ENCODE data around the gene SDCCAG8.

SDCCAG8 gene

DNA sequence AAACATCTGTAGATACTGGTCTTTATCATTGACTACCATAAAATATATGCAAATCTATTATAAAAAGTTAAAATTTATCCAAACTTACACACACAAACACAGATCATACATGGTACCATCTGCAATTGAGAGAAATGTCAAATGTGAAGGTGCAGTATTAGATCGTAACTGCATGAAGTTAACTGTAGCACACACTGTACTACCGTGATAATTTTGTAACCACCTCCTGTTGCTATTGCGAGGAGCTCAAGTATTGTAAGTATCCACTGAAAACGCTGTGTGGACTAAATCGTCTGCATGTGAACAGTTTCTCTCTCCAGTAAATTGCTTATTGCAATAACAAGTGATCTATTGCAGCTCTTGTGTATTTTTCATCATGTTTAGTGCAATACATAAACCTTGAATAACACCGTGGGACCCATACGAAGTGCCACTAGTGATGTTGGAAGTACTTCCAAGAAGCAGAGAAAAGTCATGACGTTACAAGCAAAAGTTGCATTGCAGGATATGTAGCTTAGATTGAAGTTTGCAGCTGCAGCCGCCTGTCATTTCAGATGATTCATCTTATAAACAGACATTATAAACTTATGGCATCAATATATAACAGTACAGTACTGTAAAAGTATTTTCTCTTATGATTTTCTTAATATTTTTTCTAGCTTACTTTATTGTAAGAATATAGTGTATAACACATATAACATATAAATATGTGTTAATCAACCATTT lies 172.9 kb downstream of the SDCCAG8 start:
- no peak for DNase-seq

DNA sequence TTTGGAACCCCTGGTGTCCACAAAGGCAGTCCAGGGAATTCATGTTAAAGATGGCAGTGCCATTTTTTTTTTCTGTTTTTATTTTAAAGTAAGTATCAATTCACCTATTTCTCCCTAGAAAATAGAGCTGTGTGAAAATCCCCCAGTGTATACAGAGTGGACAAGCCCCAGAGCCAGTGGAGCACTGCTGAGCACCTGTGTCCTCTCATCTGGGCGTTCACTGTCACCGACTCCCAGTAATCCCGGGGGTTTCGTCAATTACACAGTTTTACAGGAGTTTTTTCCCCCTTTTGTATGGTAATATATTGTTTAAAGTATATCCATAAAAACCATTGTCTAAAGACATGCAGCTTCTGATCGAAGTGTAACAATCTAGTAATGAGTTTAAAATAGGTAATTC lies 175.8 kb downstream of the SDCCAG8 start:
- no peak for DNase-seq

DNA sequence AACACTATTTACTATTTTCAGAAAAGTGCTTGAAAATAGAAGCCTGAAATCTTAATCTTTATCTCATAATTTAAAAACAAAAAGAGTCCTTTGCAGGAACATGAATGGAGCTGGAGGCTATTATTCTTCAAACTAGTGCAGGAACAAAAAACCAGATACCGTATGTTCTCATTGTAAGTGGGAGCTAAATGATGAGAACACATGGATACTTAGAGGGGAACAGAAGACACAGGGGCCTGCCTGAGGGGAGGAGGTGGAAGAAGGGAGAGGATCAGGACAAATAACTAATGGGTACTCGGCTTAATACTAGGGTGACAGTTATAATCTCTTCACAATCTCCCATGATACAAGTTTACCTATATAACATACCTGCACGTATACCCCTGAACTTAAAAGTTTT lies 176.3 kb downstream of the SDCCAG8 start:
- DNase-seq: no peak

DNA sequence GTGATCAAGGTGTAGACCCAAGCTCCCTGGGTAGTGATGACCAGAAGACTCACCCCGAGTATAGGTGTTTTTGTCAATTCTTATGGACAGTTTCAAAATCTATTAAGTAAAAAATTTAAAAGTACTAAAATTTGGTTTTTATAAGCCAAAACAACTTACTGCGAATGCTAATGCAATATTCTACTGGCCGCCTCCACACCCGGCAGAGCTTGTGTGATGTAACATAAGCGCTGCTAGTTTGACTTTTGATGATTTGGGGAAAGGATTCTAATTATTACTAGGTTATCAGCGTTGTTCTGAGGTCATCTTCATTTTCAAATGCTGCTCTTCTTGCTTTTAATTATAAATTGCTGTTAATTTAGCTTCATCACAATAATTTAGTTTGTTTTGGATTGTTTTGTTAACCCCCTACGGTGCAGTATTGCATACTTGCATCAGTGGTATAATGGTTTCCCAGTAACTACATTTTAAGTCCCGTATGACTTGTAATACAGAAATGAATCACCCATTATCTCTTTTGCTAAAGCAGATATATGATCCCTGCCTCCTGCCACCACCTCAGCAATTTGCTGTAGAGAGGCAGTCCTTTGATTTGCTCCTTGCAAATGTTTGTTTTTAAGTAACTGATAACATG lies 178.0 kb downstream of the SDCCAG8 start:
- no peak for DNase-seq

DNA sequence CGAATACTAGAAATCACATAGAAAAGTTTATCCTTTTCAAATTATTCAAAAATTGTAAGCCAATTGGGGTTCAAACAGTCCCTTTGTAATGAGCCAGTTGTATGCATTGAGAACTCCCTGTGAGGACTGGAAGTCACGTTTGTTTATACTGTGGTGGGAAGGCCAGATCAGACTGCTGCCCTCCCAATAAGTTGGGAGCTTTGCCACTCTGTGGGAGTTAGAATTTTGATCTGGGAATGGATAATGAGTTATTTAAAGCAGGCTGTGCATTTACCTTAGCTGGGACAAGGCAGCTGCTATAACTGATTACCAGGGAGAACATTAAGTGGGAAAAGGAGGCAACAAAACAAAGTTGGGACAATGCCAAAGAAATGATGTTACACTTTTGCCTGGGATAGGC lies 178.8 kb downstream of the SDCCAG8 start:
- no peak for DNase-seq

DNA sequence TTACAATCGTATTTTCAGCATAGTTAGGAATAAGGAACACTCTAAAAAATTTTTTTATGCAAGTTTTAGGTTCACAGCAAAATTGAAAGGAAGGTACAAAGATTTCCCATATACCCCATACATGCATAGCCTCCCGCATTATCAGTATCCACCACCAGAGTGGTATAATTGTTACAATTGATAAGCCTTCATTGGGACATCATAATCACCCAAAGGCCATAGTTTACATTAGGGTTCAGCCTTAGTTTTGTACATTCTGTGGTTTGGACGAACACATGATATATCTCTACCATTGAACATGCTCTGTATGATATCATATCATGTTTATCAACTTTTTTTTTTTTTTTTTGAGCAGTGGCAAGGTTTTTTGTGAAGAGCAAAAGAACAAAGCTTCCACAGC lies 180.0 kb downstream of the SDCCAG8 start:
- DNase-seq: no peak

DNA sequence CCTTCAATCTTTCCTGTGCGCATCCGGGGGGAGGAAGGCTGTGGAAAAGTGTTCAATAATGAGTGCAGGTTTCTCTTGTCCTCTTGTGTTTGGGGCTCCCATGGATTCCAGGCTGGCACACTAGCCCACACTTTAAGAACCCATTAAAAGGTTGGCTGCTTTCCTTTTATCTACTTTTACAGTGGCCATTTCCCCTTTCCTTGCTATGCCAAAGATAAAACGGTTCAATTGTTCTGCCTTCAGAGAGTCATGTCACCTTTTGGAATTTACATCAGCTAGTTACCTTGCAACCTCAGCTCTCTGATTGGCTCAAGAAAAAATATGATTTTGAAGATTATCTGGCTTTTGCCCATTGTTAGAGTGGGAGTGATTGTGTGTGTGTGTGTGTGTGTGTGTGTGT lies 182.3 kb downstream of the SDCCAG8 start:
- DNase-seq: no peak

DNA sequence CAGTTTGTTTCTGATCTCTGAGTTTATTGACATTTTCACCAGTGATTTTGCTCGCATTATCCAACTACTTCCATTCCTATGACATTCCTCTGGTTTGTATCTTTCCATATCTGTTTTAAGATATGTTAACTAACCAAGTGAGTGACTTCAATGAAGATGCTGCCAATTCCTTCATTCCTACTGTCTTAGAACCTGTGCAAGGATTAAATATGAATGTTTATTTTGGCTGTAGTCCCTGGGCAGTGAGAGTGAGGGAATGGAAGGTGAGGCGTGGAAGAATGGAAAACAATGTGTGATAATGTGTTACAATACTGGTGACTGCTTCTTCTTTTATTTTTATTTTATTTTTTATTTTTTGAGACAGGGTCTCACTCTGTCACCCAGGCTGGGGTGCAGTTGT lies 183.0 kb downstream of the SDCCAG8 start:
- DNase-seq: no peak

DNA sequence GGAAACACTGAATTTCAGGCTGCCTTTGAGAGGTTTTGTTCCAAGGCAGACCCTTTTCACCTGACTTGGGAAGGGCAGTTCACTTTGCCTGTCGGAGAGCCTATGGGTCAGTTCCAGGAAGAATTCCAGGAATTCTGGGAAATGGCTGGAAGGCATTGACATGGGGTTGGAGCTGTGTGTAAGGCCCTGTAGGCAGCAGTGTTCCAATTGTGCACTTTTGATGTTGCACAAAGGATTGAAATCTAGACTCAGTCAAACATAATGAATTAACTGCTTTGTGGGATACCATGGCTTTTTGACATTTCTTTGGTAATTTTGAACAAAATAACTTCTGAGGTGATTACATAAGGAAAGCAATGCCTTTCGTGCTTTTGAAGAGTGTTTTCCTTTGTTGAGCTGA lies 184.6 kb downstream of the SDCCAG8 start:
- DNase-seq: no peak

DNA sequence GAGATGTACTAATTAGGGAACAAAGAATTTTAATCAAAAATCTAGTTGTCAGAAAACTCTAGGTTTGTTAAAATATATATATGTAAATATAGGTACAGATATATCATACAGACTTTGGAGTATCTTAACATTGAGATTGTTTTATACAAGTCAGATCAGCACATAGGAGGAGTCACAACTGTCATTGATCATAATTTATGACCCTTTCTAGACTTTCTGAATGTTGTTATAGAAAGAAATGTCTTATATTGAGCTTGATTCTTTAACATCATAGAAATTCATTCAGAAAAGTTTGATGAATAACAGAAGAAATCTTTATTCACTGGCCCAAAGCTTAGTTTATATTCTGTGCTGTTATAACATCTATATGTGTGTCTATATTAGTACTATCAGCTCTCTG lies 185.8 kb downstream of the SDCCAG8 start:
- DNase-seq: no peak

DNA sequence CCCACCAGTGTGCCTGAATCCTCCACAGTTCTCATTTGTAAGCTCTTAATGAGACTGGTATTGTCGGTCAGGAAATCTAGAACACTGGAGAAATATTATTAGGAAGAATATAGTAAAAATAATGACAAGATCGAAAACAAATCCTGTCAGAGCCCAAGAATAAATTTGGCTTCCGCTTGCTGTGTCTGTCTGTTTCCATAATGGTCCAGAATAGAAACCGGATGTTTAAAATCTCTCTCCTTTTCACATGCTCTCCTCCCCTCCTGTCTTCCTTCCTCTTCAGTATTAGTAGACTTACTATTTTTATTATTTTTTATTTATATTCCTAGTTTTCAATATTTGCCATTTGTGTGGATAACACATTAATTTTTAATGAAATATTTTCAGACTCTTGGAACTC lies 187.7 kb downstream of the SDCCAG8 start:
- DNase-seq: no peak

DNA sequence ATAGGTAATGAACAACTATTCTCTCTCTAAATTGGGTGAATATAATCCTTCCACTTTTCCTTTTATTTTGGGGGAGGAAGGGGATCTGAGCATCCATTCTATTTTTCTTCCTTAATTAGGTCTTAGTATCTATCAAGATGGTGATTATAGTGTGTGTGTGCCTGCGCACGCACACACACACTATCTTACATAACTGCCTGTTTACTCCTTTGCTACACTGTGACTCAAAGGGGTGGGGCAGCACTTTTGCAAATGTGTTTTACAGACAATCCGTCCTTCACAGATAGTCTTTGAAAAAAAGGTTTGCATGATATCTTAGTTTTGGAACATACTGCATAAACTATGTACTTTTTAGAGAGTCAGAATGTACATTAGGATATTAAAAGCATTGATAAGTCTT lies 191.5 kb downstream of the SDCCAG8 start:
- DNase-seq: no peak

DNA sequence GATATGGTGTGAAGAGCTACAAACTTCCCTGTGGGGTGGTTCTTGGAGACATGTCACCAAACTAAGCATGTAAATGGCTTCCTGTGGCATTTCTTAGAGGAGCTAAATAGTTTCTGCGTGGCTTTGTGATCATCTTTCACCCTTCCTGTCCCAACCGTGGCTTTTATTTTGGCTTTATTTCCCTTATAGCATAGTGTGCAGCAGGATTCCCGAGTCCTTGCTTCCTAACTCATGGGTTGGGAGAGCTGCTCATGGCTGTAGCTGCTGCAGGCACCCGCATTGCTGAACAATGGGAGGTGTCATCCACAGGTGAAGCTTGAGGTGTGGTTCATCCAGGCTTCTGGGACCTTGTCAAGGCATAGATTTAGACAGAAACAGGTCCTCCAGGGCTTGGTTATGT lies 192.0 kb downstream of the SDCCAG8 start:
- no peak for DNase-seq

DNA sequence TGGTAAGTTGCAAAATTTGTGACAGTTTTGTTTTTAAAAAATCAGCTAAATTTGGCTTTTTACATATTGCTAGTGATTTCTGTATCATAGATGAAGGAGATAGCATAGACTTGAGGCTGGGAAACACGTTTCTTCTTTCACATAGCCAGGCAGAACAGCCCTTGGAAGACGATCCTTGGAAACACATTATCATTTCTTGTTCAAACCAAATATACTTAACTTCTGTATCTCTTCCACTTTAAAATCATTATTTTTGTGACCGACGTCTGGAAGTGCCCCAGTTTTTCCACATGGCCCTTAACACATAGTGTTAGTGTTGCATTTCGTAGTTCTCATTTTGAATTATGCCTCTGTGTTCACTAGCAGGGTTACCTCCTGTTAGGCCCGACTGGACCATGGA lies 193.5 kb downstream of the SDCCAG8 start:
- no peak for DNase-seq

DNA sequence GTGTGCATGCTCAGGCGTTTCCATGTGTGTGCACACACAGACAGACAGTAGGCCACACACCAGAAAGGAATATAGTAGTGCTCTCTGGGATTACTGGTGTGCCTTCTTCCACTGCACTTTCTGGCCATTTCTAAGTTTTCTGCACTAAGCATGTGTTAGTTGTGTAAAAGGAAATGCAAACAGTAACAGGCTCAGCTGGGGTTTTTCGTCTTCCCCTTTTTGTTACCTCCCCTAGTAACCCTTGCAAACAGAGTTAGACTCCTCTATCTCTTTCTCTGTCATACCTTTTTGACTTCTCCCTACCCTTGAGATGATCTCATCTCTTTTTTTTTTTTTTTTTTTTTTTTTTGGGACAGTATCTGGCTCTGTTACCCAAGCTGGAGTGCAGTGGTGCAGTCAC lies 196.3 kb downstream of the SDCCAG8 start:
- no peak for DNase-seq

DNA sequence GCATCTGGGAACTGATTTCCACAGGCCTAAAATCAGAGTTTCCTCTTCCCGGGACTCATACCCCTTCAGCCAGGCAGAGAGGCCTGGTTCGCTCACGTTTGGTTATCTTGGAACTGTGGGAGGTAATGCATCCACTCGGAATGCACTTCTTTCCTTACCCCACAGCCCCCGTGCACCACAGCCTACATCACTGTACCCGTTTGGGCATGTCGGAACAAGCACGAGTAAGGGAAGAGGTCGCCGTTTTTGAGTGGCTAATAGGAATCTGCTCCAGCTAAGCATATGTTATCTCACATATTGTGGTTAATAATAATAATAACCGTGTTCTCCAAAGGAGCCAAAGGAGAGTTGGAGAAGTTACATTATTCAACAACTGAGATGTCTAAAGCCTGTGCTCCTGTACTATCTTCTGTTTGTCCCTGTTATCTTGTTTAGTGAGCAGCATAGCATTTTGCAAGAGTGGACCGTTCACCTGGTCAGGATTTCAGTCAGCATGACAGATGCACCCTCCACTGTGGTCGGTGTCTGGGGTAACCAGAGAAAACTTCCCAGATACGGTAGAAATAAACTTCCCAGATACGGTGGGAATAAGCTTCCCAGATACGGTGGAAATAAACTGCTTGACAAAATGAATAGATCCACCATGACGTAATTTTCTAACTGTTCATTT lies 198.6 kb downstream of the SDCCAG8 start:
- no peak for DNase-seq

DNA sequence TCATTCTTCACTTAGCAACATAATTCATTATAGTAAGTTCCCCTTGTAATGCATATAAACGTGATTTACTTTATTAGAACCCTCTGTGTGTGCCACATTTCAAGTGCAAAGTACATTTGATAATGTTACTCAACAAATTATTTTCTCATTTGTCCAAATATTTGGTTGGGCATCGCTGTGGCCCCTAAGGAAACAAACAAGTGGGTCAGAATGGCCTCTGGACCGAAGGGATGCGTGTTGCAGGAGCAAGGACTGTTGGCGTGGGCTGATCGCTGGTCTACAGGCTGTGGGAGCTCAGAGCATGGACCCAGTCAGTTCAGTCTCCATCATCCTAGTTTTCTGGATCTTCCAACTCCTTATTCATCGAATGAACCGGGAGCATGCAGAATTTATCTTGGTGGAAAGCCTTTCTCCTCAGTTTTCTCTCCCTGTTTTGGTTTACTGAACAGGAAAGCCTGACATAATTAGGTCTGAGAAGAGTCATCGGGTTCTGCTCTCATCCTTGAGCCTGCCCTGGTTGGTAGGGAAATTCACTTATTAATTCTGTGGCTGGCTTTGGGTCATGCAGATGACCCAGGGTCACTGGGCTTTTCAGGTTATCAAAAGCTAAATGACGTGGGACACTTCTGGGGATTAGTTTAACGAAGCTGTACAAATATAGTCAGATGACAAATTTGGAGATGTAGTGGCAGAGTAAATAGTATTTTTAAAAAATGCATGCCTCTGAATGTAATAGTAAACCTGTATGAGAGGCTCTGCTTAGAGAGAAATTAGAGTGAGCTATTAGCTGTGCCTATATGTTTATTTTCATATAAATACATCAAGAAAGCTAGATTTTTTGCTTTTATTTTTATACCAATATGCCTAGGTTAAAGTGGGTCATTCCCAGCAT lies 200.2 kb downstream of the SDCCAG8 start:
- peak; percentile 80 for DNase-seq

DNA sequence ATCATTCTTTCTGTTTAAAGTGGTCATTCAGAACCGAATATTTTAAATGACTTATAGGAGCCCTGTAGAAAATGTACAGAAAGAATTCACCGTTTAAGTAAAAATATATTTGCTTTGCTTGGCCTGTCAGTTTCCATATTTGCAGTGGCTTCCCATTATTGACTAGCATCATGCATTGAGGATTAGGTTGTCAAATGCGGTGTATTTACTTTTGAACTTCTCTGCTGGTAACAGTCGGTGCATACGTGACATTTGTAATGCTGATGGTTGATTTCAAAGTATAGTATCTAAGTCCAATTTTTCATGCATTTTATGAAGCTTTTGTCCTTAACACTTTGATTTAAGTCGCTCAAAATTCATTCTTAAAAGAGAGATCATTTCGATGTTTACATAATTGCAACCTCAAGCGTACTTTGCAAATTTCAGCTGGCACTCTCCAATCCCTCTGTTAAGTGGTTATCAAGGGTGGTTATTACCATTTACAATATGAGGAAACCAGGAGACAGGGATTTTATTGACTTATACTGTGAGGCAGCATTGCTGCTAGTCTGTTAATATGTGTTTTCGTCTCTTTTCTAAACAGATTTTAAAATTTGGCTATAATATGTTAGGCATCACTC lies 201.6 kb downstream of the SDCCAG8 start:
- DNase-seq: no peak

DNA sequence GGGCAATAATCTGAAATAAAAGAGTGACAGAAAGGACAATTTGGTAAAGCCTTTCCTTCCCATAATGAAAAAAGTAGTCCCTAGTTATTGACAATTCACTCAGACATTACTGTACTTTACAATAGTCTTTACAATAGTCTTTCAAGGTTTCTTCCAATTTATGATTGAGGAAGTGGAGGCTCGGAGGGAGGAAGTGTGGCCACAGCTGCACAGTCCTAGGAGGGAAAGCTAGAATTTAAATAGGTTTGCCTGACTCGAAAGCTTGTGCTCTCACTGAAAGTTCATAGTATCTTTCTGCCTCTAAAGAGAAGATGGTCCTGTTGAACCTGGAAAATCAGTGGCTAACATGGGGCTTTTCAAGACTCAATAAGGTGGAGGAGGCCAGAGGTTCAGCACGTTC lies 203.2 kb downstream of the SDCCAG8 start:
- DNase-seq: no peak

DNA sequence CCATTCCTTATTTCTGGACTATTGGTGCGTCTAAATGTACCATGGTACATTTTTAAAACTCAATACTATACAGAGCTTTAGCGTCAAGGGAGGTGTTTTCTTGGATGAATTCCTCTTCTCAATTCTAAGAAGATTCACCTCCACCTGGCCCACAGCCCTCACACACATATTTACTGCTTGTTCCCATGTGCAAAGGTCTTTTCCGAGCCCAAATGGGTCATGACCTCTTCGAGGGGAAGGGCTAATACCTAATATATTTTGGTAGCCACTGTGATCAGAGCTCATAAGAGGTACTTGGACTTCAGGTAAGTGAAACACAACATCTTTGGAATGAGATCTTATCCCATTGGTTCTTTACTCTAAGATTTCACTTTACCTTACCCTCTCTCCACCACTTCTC lies 205.9 kb downstream of the SDCCAG8 start:
- no peak for DNase-seq

DNA sequence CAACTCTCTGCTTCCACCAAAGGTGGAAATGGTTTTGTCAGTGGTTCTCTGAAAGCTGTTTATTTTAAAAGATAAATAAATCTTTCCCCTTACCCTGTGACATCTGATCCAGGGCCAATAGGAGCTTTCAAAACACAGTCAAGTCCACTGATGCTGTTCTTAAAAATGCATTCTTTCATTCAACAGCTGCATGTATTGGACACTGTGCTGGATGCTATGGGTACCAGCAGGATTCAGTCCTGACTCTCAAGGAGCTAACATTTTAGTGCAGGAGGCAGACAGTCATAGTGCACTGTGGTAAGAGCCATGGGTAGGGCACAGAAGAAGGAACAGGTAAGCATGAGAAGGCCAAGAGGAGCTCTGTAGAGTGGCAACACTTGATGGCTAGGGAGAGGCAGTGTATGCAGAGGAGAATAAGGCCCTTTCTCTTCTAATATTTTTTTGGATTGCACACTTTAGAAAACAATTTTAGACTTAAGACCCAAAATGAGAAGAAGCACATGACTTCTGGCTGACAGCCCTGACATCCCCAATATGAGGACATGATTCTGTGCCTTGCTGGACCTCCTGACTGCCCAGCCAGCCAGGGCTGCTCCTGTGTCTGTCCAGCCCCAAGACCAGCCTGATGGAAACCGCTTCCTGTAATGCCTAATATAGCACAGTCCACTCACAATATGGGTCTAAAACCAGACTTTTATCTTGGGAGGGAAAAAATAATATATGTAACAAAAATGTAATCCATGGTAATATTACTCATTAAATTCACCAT lies 207.3 kb downstream of the SDCCAG8 start:
- no peak for DNase-seq

DNA sequence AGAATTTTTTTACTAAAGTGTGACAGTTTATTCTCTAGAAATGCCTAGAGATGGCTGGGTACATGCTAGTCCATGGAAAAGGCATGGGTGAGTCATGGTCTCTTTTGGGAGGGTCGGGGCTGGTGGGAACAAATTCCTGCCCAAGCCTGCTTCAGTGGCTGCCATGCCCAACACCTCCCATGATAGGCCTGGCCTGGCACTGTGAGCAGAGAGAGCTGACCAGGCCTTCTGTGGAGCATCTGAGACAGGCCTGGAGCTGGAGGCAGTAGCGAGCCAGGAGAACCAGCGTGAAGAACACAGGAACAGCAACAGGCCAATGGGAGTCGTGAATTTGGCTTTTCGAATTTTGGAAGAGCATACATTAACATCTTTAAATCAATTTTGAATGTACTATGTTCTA lies 209.2 kb downstream of the SDCCAG8 start:
- no peak for DNase-seq

All from SHP77 treated with DMSO at 0.1 percent for 48 hours (cell line).